Trophoblast cell (in vitro differentiated cells and primary cell): ENCODE measurements around the gene UPF1. TPM values are rescaled to one million over a fixed set of nuclear protein-coding genes. Genes with fewer than 3 reads are reported as not detected.

ENCODE experiments used
- DNase-seq, 2 donors: peaks; one replicate each; pipeline ENCODE4 v3.0.0-alpha.2; 2016
- H2AFZ ChIP-seq: 2 replicates; pipeline ENCODE4 v1.6.1; 2013; ENCODE audit warnings: low read length, moderate library complexity, mild to moderate bottlenecking; ENCODE audit not compliant: insufficient read depth, poor library complexity
- H2AK5ac ChIP-seq: 2 replicates; pipeline ENCODE4 v1.6.1; 2013; ENCODE audit warnings: mild to moderate bottlenecking, low read length
- H2BK120ac ChIP-seq: 2 replicates; pipeline ENCODE4 v1.6.1; 2013; ENCODE audit warnings: low read length, mild to moderate bottlenecking, moderate library complexity; ENCODE audit not compliant: insufficient read depth, poor library complexity
- H2BK12ac ChIP-seq: 2 replicates; pipeline ENCODE4 v1.6.1; 2013; ENCODE audit warnings: mild to moderate bottlenecking, low read length, moderate library complexity
- H2BK5ac ChIP-seq: 2 replicates; pipeline ENCODE4 v1.6.1; 2013; ENCODE audit warnings: low read length, low read depth, moderate library complexity, mild to moderate bottlenecking; ENCODE audit not compliant: poor library complexity
- H3K14ac ChIP-seq: 2 replicates; pipeline ENCODE4 v1.6.1; 2013; ENCODE audit warnings: mild to moderate bottlenecking, low read length
- H3K18ac ChIP-seq: 2 replicates; pipeline ENCODE4 v1.6.1; 2013; ENCODE audit warnings: mild to moderate bottlenecking, low read length
- H3K23ac ChIP-seq: 2 replicates; pipeline ENCODE4 v1.6.1; 2013; ENCODE audit warnings: low read length
- H3K27ac ChIP-seq: 2 replicates; pipeline ENCODE4 v1.5.1; 2013; ENCODE audit warnings: low read depth, mild to moderate bottlenecking, inconsistent platforms, low read length, moderate library complexity
- H3K27me3 ChIP-seq: 2 replicates; pipeline ENCODE4 v1.6.1; 2013; ENCODE audit warnings: inconsistent platforms, mild to moderate bottlenecking, low read length, moderate library complexity; ENCODE audit not compliant: insufficient read depth
- H3K36me3 ChIP-seq, 2 experiments: 1 replicate in 1 of 2; 2 replicates in 1 of 2; pipeline ENCODE4 v1.6.1; 2013; ENCODE audit warnings: low read length in 2 of 2, mild to moderate bottlenecking in 2 of 2, moderate library complexity in 1 of 2; ENCODE audit not compliant: insufficient read depth in 2 of 2, control insufficient read depth in 1 of 2
- H3K4ac ChIP-seq: 2 replicates; pipeline ENCODE4 v1.6.1; 2013; ENCODE audit warnings: low read depth, mild to moderate bottlenecking, low read length, moderate library complexity
- H3K4me1 ChIP-seq, 2 experiments: 1 replicate in 1 of 2; 2 replicates in 1 of 2; pipeline ENCODE4 v1.6.1; 2013; ENCODE audit warnings: low read length in 2 of 2, mild to moderate bottlenecking in 2 of 2, moderate library complexity in 1 of 2; ENCODE audit not compliant: insufficient read depth in 2 of 2, control insufficient read depth in 1 of 2
- H3K4me2 ChIP-seq: 2 replicates; pipeline ENCODE4 v1.6.1; 2013; ENCODE audit warnings: inconsistent platforms, mild to moderate bottlenecking, low read length, moderate library complexity
- H3K4me3 ChIP-seq: 2 replicates; pipeline ENCODE4 v1.5.1; 2013; ENCODE audit warnings: mild to moderate bottlenecking, low read depth, low read length, inconsistent platforms
- H3K79me1 ChIP-seq: one replicate; pipeline ENCODE4 v1.6.1; 2013; ENCODE audit warnings: low read length
- H3K79me2 ChIP-seq: 2 replicates; pipeline ENCODE4 v1.6.1; 2013; ENCODE audit warnings: low read length, mild to moderate bottlenecking; ENCODE audit not compliant: control insufficient read depth, insufficient read depth, poor library complexity
- H3K9ac ChIP-seq: 2 replicates; pipeline ENCODE4 v1.6.1; 2013; ENCODE audit warnings: mild to moderate bottlenecking, low read length
- H3K9me3 ChIP-seq: 2 replicates; pipeline ENCODE4 v1.6.1; 2013; ENCODE audit warnings: low read depth, mild to moderate bottlenecking, control low read depth, inconsistent platforms, low read length; ENCODE audit not compliant: insufficient read depth
- H4K12ac ChIP-seq: 2 replicates; pipeline ENCODE4 v1.6.1; 2013; ENCODE audit warnings: low read depth, mild to moderate bottlenecking, low read length, moderate library complexity
- H4K8ac ChIP-seq: 2 replicates; pipeline ENCODE4 v1.6.1; 2013; ENCODE audit warnings: low read depth, mild to moderate bottlenecking, low read length, moderate library complexity
- H4K91ac ChIP-seq: one replicate; pipeline ENCODE4 v1.6.1; 2013; ENCODE audit warnings: low read depth, mild to moderate bottlenecking, low read length, moderate library complexity
- WGBS: extraction: QIAGEN DNeasy Blood & Tissue Kit; methylation state at CpG from one replicate; pipeline ENCODE4 v1.1.7; 2013; ENCODE audit warnings: missing lambda C conversion rate; ENCODE audit not compliant: insufficient read length, insufficient coverage; ENCODE audit errors: extremely low coverage; 5-methylcytosine and 5-hydroxymethylcytosine counted together
- polyA plus RNA-seq: library from polyadenylated mRNA; stranded (reverse); fragments of 200-250 nt; gene quantifications from 2 replicates; pipeline ENCODE4 v1.2.3, GENCODE V29; 2013

UPF1 gene
- 38.1 and 38.7 TPM in 2 replicates for polyA plus RNA-seq

DNA sequence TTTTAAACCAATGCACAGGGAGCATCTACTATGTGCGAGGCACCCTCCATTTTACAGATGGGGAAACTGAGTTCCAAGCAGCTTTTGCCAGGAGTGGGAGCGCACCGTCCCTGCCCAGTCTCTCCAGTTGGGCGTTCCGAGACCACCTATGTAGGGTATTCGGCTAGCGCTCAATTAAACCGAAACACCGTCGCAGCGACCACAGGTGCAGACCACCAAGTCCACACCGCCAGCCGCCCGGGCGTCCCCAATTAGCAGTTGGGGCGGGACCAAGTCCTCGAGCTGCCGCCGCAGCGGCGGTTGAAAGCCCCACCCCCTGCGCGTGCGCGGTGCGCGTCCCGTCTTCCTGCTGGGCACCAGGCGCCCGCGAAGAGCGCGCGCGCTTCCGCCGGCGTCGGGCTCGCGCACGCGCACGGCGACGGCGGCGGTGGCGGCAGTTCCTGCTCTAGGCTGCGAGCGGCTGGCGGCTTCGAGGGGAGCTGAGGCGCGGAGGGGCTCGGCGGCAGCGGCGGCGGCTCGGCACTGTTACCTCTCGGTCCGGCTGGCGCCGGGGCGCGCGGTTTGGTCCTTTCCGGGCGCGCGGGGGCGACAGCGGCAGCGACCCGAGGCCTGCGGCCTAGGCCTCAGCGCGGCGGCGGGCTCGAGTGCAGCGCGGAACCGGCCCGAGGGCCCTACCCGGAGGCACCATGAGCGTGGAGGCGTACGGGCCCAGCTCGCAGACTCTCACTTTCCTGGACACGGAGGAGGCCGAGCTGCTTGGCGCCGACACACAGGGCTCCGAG, at the start of gene UPF1:
UPF1 (plus strand) TSS at position 436 of the 782 bp plus-strand sequence; CDS start at position 687, 251 bp downstream.
- Histone ChIP-seq H3K27ac (peak within 1 kb of the TSS; percentile 29), H3K9ac (peak within 1 kb of the TSS; percentile 95), H2AFZ (peak within 1 kb of the TSS; percentile 59), H3K9me3 (no peaks in the 10 kb centered on the region), H3K27me3 (no peaks in the 10 kb centered on the region), H4K91ac (peak within 1 kb of the TSS; percentile 91), H3K4ac (peak within 1 kb of the TSS; percentile 98), H2AK5ac (peak within 1 kb of the TSS; percentile 45), H3K4me1 (peaks cover 8 to 9% of the 10 kb centered on the region in 2 experiments), H3K36me3 (peaks cover 6 to 10% of the 10 kb centered on the region in 2 experiments), H2BK12ac (no peak within 1 kb of the TSS), H2BK120ac (peak within 1 kb of the TSS; percentile 72), H3K4me2 (peak within 1 kb of the TSS; percentile 95), H3K14ac (peak within 1 kb of the TSS; percentile 94), H2BK5ac (peak within 1 kb of the TSS; percentile 73), H4K8ac (peak within 1 kb of the TSS; percentile 89), H3K18ac (peak within 1 kb of the TSS; percentile 82), H4K12ac (peak within 1 kb of the TSS; percentile 60), H3K79me1 (peaks cover 5% of the 10 kb centered on the region), H3K79me2 (peaks cover 27% of the 10 kb centered on the region), H3K4me3 (peak within 1 kb of the TSS; percentile 95), H3K23ac (no peak within 1 kb of the TSS)
- no CpG with 5 or more reads among the region's 96 CpGs for WGBS
- peak; percentile 90 to 99 for DNase-seq

DNA sequence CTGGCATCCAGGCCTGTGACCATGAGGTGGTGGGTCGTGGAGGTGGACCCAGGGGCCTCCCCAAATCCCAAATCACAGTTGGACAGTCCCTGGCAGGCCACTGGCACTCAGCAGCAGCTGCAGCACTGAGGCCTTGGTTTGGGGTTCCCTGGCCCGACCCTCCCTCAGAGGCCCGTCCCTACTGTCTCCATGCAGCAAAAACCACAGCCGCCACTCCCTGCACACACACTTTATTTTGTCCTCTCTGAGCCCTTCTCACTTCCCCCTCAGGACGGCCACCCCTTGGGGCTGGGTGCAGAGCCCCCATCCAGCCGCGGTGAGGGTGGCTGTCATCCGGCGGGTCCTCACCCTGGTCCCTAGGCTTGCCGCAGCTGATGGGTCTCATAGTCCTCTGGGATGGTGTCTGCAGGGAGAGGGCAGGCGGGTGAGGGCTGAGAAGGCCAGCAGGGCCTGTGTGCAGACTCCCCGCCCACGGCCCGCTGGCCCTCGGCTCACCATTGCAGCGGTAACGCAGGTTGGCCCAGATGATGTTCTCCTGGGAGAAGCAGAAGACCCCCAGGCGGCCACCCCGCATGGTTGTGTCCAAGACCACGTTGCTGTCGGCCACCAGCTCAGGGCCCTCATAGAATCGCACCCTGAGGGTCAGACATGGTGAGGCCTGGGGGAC, 49.1 kb upstream of the UPF1 start:
- no peak overlapping the region for H4K91ac ChIP-seq
- peaks cover 18% of the 10 kb centered on the region for H3K9me3 ChIP-seq
- H2BK120ac ChIP-seq: no peak overlapping the region
- no peak overlapping the region for H2AFZ ChIP-seq
- no peak overlapping the region for H2BK12ac ChIP-seq
- H4K8ac ChIP-seq: no peak overlapping the region
- no peak overlapping the region for H2BK5ac ChIP-seq
- no peak overlapping the region for H2AK5ac ChIP-seq
- H3K79me2 ChIP-seq: no peaks in the 10 kb centered on the region
- H3K36me3 ChIP-seq: no peaks in the 10 kb centered on the region
- H3K27me3 ChIP-seq: peaks cover 21% of the 10 kb centered on the region
- H3K18ac ChIP-seq: no peak overlapping the region
- H3K4me1 ChIP-seq: no peaks in the 10 kb centered on the region
- H3K4me2 ChIP-seq: no peak overlapping the region
- no peak overlapping the region for H3K23ac ChIP-seq
- no peak overlapping the region for H3K9ac ChIP-seq
- no peaks in the 10 kb centered on the region for H3K79me1 ChIP-seq
- no peak overlapping the region for H3K27ac ChIP-seq
- WGBS: no CpG with 5 or more reads among the region's 22 CpGs
- H3K4me3 ChIP-seq: no peak overlapping the region
- H4K12ac ChIP-seq: no peak overlapping the region
- DNase-seq: no peak
- no peak overlapping the region for H3K14ac ChIP-seq
- no peak overlapping the region for H3K4ac ChIP-seq

DNA sequence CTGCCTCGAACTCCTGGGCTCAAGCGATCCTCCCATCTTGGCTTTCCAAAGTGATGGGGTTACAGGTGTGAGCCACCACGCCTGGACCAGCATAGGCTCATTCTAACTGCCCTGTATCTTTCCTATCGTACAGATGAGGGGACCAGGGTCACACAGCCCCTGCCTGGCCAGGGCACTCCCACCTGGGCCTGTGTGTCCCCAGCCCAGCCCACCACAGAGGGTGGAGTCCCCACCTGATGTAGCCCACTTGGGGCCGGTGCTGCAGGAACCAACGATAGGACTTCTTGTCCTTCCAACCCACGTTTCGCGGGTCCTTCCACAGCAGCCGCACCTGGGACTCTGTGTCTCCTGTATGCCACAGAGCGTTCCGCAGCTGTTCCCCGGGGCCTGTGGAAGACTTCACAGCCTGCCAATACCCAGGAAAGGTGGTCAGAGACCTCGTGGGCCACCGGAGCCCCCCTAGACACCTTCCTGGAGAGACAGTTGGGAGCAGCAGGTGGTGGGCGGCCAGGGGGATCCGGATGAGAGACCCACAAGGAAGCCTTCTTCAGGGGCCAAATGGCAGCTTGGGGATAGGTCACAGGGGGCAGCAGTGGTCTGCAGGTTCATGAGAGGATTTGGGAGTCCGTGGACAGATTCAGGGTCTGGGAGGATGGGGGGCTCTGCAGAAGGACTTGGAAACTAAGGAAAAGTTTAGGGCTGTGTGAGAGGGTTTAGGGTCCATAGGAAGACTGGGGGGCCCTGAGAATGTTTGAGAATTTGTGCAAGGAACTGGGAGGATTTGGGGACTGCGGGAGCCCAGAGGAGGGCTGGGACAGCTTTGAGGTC, 47.6 kb upstream of the UPF1 start:
- DNase-seq: no peak
- Histone ChIP-seq H3K18ac (no peak overlapping the region), H3K36me3 (no peaks in the 10 kb centered on the region), H4K12ac (no peak overlapping the region), H2BK5ac (no peak overlapping the region), H3K27me3 (peaks cover 34% of the 10 kb centered on the region), H3K23ac (no peak overlapping the region), H3K9me3 (peaks cover 24% of the 10 kb centered on the region), H3K79me2 (no peaks in the 10 kb centered on the region), H3K4me2 (no peak overlapping the region), H3K4me3 (no peak overlapping the region), H3K4ac (no peak overlapping the region), H3K14ac (no peak overlapping the region), H3K79me1 (no peaks in the 10 kb centered on the region), H2BK12ac (no peak overlapping the region), H2AFZ (no peak overlapping the region), H2BK120ac (no peak overlapping the region), H3K9ac (no peak overlapping the region), H4K91ac (no peak overlapping the region), H3K27ac (no peak overlapping the region), H4K8ac (no peak overlapping the region), H2AK5ac (no peak overlapping the region), H3K4me1 (no peaks in the 10 kb centered on the region)
- WGBS: no CpG with 5 or more reads among the region's 19 CpGs

DNA sequence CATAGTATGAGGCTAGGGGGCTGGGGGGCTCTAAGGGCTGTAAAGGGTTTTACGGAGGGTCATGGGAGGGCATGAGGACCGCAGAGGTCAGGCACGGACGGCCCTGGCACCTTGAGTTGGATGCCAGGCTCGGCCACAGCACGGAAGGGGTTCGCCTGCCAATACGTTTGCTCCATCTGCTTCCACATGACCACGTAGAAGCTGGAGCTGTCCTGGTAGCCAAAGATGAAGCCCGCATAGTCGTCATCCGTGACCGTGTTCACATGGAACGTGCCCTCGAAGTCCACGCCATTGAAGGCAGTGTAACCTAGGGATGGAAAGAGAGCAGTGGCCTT, 47.0 kb upstream of the UPF1 start:
- DNase-seq: peak in 1 of 2 donors; percentile 41
- H3K4ac ChIP-seq: no peak overlapping the region
- H3K4me3 ChIP-seq: no peak overlapping the region
- no peak overlapping the region for H2AK5ac ChIP-seq
- no peak overlapping the region for H3K14ac ChIP-seq
- H4K12ac ChIP-seq: no peak overlapping the region
- no peaks in the 10 kb centered on the region for H3K79me2 ChIP-seq
- no peaks in the 10 kb centered on the region for H3K4me1 ChIP-seq
- H3K27me3 ChIP-seq: peaks cover 40% of the 10 kb centered on the region
- no CpG with 5 or more reads among the region's 16 CpGs for WGBS
- no peaks in the 10 kb centered on the region for H3K36me3 ChIP-seq
- H4K91ac ChIP-seq: no peak overlapping the region
- H2BK120ac ChIP-seq: no peak overlapping the region
- H3K18ac ChIP-seq: no peak overlapping the region
- no peaks in the 10 kb centered on the region for H3K79me1 ChIP-seq
- no peak overlapping the region for H2BK5ac ChIP-seq
- no peak overlapping the region for H2AFZ ChIP-seq
- H2BK12ac ChIP-seq: no peak overlapping the region
- H3K9ac ChIP-seq: no peak overlapping the region
- no peak overlapping the region for H3K27ac ChIP-seq
- H3K9me3 ChIP-seq: peaks cover 24% of the 10 kb centered on the region
- no peak overlapping the region for H4K8ac ChIP-seq
- no peak overlapping the region for H3K4me2 ChIP-seq
- no peak overlapping the region for H3K23ac ChIP-seq
